K562 (cell line): ENCODE measurements around the gene HAGHL.

Source experiments
- AFF4 ChIP-seq: sonication (generic); formaldehyde crosslinking; IDR thresholded peaks from 2 replicates; pipeline ENCODE4 v1.8.0; 2023; ENCODE audit warnings: mild to moderate bottlenecking, missing genetic modification reagents
- ATF3 ChIP-seq, 2 experiments: fragments of 450-650 bp in 1 of 2; sonication (generic) in 1 of 2; formaldehyde crosslinking in 1 of 2; IDR thresholded peaks in 1 of 2; conservative IDR thresholded peaks in 1 of 2; 2 replicates each; pipeline versions ENCODE4 v1.6.1 to v1.8.1; 2016 to 2023; ENCODE audit warnings: mild to moderate bottlenecking in 2 of 2, moderate library complexity in 2 of 2, inconsistent platforms in 1 of 2, missing genetic modification reagents in 1 of 2
- CBFA2T3 ChIP-seq: fragments of 450-650 bp; IDR thresholded peaks from 2 replicates; pipeline ENCODE4 v1.6.1; 2017
- CTCF ChIP-seq, 3 experiments: IDR thresholded peaks in 2 of 3; conservative IDR thresholded peaks in 1 of 3; 2 replicates each; pipeline ENCODE4 v1.5.1; 2011 to 2012; ENCODE audit warnings: low read length in 3 of 3, mild to moderate bottlenecking in 3 of 3, control low read depth in 2 of 3, improper control_type of control experiment in 1 of 3, inconsistent platforms in 1 of 3, low read depth in 1 of 3, mixed read lengths in 1 of 3, moderate library complexity in 1 of 3; ENCODE audit not compliant: insufficient read depth in 2 of 3
- EZH2 ChIP-seq: IDR thresholded peaks from 2 replicates; pipeline ENCODE4 v1.6.1; 2012; ENCODE audit warnings: low read depth, mild to moderate bottlenecking, inconsistent platforms, low read length, borderline replicate concordance
- PCBP1 ChIP-seq: fragments of 200-400 bp; formaldehyde crosslinking; IDR thresholded peaks from 2 replicates; pipeline ENCODE4 v1.6.1; 2018; ENCODE audit warnings: mild to moderate bottlenecking, low read depth, low read length; ENCODE audit not compliant: poor library complexity, severe bottlenecking
- POLR2A ChIP-seq: fragments of 450-650 bp; conservative IDR thresholded peaks from 2 replicates; pipeline ENCODE4 v1.6.1; 2016
- UBTF ChIP-seq, 2 experiments: IDR thresholded peaks; 2 replicates each; pipeline ENCODE4 v1.6.1; 2012; ENCODE audit warnings: improper control_type of control experiment in 2 of 2, low read depth in 2 of 2, low read length in 2 of 2, borderline replicate concordance in 1 of 2
- USF2 ChIP-seq: sonication (generic); formaldehyde crosslinking; IDR thresholded peaks from 2 replicates; pipeline ENCODE4 v1.5.0; 2020; ENCODE audit warnings: missing genetic modification reagents
- YY1 ChIP-seq, 3 experiments: IDR thresholded peaks; 2 replicates each; pipeline ENCODE4 v1.6.1; 2011; ENCODE audit warnings: low read length in 2 of 3, mild to moderate bottlenecking in 2 of 3, moderate library complexity in 2 of 3, borderline replicate concordance in 1 of 3, control low read depth in 1 of 3, low read depth in 1 of 3; ENCODE audit not compliant: insufficient read depth in 3 of 3, insufficient replicate concordance in 2 of 3, control insufficient read depth in 1 of 3, insufficient read length in 1 of 3; ENCODE audit errors: extremely low read depth in 1 of 3
- TF ChIP-seq, protein P1 (sequence below): sonication (generic); formaldehyde crosslinking; IDR thresholded peaks from 2 replicates; pipeline ENCODE4 v1.8.1; 2022; ENCODE audit warnings: missing genetic modification reagents

DNA sequence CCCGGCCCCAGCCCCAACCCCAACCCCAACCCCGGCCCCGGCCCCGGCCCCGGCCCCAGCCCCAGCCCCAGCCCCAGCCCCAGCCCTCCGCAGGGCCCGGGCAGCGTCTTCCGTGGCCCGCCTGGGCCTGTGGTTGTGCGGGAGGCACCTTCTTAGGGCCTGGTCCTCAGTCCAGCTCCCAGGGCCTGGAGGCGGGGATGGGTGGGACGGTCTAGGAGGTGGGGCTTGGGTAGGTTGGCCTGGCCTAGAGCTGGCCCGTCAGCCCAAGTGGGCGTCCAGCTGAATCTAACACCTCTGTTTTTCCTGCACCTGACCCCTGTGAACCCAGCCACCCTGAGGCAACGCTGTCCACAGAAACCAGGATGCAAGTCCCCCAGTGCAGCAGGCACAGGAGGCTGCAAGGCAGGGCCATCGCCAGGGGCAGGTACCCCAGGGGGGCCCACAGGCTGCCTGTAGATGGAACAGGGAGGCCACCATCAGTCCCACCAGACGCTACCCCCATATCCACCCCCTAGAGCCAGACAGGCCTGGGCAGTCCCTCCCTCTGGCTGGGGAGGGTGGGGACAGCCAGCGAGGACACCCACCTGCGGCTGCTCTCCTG is 42.4 kb downstream of the HAGHL start:
- no peak for TF ChIP-seq CTCF (IDR thresholded peaks at IDR 0.05 in 2 of 3, conservative IDR thresholded peaks at IDR 0.05 in 1 of 3; ENCODE audit: insufficient read depth in 2 of 3, low read depth in 1 of 3, low read length in 3 of 3)
- TF ChIP-seq POLR2A, result no peak
- no peak for TF ChIP-seq AFF4
- no peak for TF ChIP-seq YY1 (IDR thresholded peaks at IDR 0.05; ENCODE audit: borderline replicate concordance in 1 of 3, control insufficient read depth in 1 of 3, extremely low read depth in 1 of 3, insufficient read depth in 3 of 3, insufficient read length in 1 of 3, insufficient replicate concordance in 2 of 3, low read depth in 1 of 3, low read length in 2 of 3)
- TF ChIP-seq ATF3 (IDR thresholded peaks at IDR 0.05), result no peak
- no peak for TF ChIP-seq ATF3 (CRISPR knock-in tag; conservative IDR thresholded peaks at IDR 0.05)
- no peak for TF ChIP-seq CBFA2T3
- no peak for TF ChIP-seq UBTF (IDR thresholded peaks at IDR 0.05; ENCODE audit: borderline replicate concordance in 1 of 2, low read depth in 2 of 2, low read length in 2 of 2)
- no peak for TF ChIP-seq PCBP1
- TF ChIP-seq, protein P1, sequence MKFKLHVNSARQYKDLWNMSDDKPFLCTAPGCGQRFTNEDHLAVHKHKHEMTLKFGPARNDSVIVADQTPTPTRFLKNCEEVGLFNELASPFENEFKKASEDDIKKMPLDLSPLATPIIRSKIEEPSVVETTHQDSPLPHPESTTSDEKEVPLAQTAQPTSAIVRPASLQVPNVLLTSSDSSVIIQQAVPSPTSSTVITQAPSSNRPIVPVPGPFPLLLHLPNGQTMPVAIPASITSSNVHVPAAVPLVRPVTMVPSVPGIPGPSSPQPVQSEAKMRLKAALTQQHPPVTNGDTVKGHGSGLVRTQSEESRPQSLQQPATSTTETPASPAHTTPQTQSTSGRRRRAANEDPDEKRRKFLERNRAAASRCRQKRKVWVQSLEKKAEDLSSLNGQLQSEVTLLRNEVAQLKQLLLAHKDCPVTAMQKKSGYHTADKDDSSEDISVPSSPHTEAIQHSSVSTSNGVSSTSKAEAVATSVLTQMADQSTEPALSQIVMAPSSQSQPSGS, result no peak
- TF ChIP-seq EZH2, result no peak
- TF ChIP-seq USF2 (CRISPR knock-in tag), result no peak
